ENCODE data around the gene GPR179. TPM values are rescaled to one million over a fixed set of nuclear protein-coding genes. Genes with fewer than 3 reads are reported as not detected.
A peak's percentile ranks its signal among the peaks of the same experiment; 100 is the strongest.

Gene GPR179
- total RNA-seq, 2 donors from 2014 or later = 0.03 to 0.12 TPM

- intact Hi-C loops (cut with DNase I) = no loop called here
- no peak for DNase-seq
These were observed 9.0 kb downstream of the GPR179 start for GRCh38 chr17:38334480-38335364.

GRCh38 chr17:38333635-38334295, 10.0 kb downstream of the GPR179 start:
- Histone ChIP-seq H3K27me3 (no peaks in the 10 kb centered on the region), H3K9ac (ENCODE audit: low read depth in 2 of 2, low read length in 2 of 2) (no peak overlapping the region), H3K36me3 (no peaks in the 10 kb centered on the region), H3K4me3 (no peak overlapping the region), H3K4me1 (no peaks in the 10 kb centered on the region), H3K27ac (no peak overlapping the region), H3K9me3 (no peaks in the 10 kb centered on the region)
- intact Hi-C loops (cut with DNase I) = no loop called here
- peak; percentile 46 for DNase-seq
- TF ChIP-seq CTCF (IDR thresholded peaks at IDR 0.05) = peak; percentile 37

More at GRCh38 chr17:38334480-38335364, 9.0 kb downstream of the GPR179 start:
- TF ChIP-seq CTCF (IDR thresholded peaks at IDR 0.05) = no peak
- Histone ChIP-seq H3K4me3 (no peak overlapping the region), H3K27ac (no peak overlapping the region), H3K27me3 (no peaks in the 10 kb centered on the region), H3K9ac (ENCODE audit: low read depth in 2 of 2, low read length in 2 of 2) (no peak overlapping the region), H3K36me3 (no peaks in the 10 kb centered on the region), H3K9me3 (no peaks in the 10 kb centered on the region), H3K4me1 (no peaks in the 10 kb centered on the region)

- no peaks in the 10 kb centered on the region for H3K27me3 ChIP-seq
- no peak for TF ChIP-seq CTCF (IDR thresholded peaks at IDR 0.05)
These were observed 11.0 kb downstream of the GPR179 start for GRCh38 chr17:38332735-38333134.

GRCh38 chr17:38330941-38331411, 12.8 kb downstream of the GPR179 start:
- no peak overlapping the region for H3K9ac ChIP-seq (ENCODE audit: low read depth in 2 of 2, low read length in 2 of 2)
- no peaks in the 10 kb centered on the region for H3K9me3 ChIP-seq
- no peak overlapping the region for H3K4me3 ChIP-seq
- DNase-seq = no peak
- TF ChIP-seq CTCF (IDR thresholded peaks at IDR 0.05) = no peak
- no peaks in the 10 kb centered on the region for H3K27me3 ChIP-seq
- H3K36me3 ChIP-seq = no peaks in the 10 kb centered on the region
- intact Hi-C loops (cut with DNase I) = no loop called here
- no peak overlapping the region for H3K27ac ChIP-seq
- H3K4me1 ChIP-seq = no peaks in the 10 kb centered on the region

More at GRCh38 chr17:38332735-38333134, 11.0 kb downstream of the GPR179 start:
- Histone ChIP-seq H3K9me3 (no peaks in the 10 kb centered on the region), H3K27ac (no peak overlapping the region), H3K9ac (ENCODE audit: low read depth in 2 of 2, low read length in 2 of 2) (no peak overlapping the region), H3K36me3 (no peaks in the 10 kb centered on the region), H3K4me1 (no peaks in the 10 kb centered on the region), H3K4me3 (no peak overlapping the region)
- DNase-seq = no peak
- intact Hi-C loops (cut with DNase I) = no loop called here

- H3K9ac ChIP-seq (ENCODE audit: low read depth in 2 of 2, low read length in 2 of 2) = no peak overlapping the region
- intact Hi-C loops (cut with DNase I) = no loop called here
- no peaks in the 10 kb centered on the region for H3K36me3 ChIP-seq
- H3K4me1 ChIP-seq = no peaks in the 10 kb centered on the region
- TF ChIP-seq CTCF (IDR thresholded peaks at IDR 0.05) = no peak
- H3K9me3 ChIP-seq = no peaks in the 10 kb centered on the region
- DNase-seq = no peak
- no peak overlapping the region for H3K4me3 ChIP-seq
- no peak overlapping the region for H3K27ac ChIP-seq
- H3K27me3 ChIP-seq = no peaks in the 10 kb centered on the region
These were observed 13.7 kb downstream of the GPR179 start for GRCh38 chr17:38329808-38330730.
